H9 (cell line): ENCODE results near the gene UMAD1. TPM values are rescaled to one million over a fixed set of nuclear protein-coding genes. Genes with fewer than 3 reads are reported as not detected.

ENCODE experiments used
- DNase-seq: peaks from one replicate; pipeline ENCODE4 v3.0.0-alpha.2; 2017
- H2AFZ ChIP-seq: one replicate; pipeline ENCODE4 v1.6.1; 2013; ENCODE audit warnings: mild to moderate bottlenecking, low read length, control low read depth, moderate library complexity
- H2AK5ac ChIP-seq: 2 replicates; pipeline ENCODE4 v1.6.1; 2013; ENCODE audit warnings: low read length, control low read depth, mixed read lengths; ENCODE audit not compliant: insufficient read length
- H2BK120ac ChIP-seq: one replicate; pipeline ENCODE4 v1.6.1; 2013; ENCODE audit warnings: low read depth, mild to moderate bottlenecking, low read length, control low read depth, inconsistent platforms; ENCODE audit not compliant: poor library complexity, severe bottlenecking
- H2BK12ac ChIP-seq: 2 replicates; pipeline ENCODE4 v1.6.1; 2013; ENCODE audit warnings: low read length, control low read depth, mixed read lengths, low read depth; ENCODE audit not compliant: insufficient read length
- H2BK15ac ChIP-seq: 2 replicates; pipeline ENCODE4 v1.6.1; 2013; ENCODE audit warnings: low read depth, low read length, control low read depth
- H2BK20ac ChIP-seq: one replicate; pipeline ENCODE4 v1.6.1; 2013; ENCODE audit warnings: low read depth, mild to moderate bottlenecking, low read length, control low read depth, inconsistent platforms; ENCODE audit not compliant: poor library complexity, severe bottlenecking
- H2BK5ac ChIP-seq: 2 replicates; pipeline ENCODE4 v1.6.1; 2013; ENCODE audit warnings: low read length, control low read depth, mixed read lengths; ENCODE audit not compliant: insufficient read length
- H3K14ac ChIP-seq: 2 replicates; pipeline ENCODE4 v1.6.1; 2013; ENCODE audit warnings: low read length, control low read depth; ENCODE audit not compliant: insufficient read depth
- H3K18ac ChIP-seq: 2 replicates; pipeline ENCODE4 v1.6.1; 2013; ENCODE audit warnings: low read depth, mild to moderate bottlenecking, mixed read lengths, low read length, control low read depth; ENCODE audit not compliant: insufficient read length
- H3K23ac ChIP-seq: 2 replicates; pipeline ENCODE4 v1.6.1; 2013; ENCODE audit warnings: low read length, control low read depth, mixed read lengths, low read depth; ENCODE audit not compliant: insufficient read length
- H3K23me2 ChIP-seq: 2 replicates; pipeline ENCODE4 v1.6.1; 2013; ENCODE audit warnings: low read depth, mild to moderate bottlenecking, mixed read lengths, low read length, control low read depth; ENCODE audit not compliant: insufficient read length, poor library complexity, severe bottlenecking
- H3K27ac ChIP-seq: 2 replicates; pipeline ENCODE4 v1.5.1; 2013; ENCODE audit warnings: low read length, control low read depth, mixed read lengths, low read depth; ENCODE audit not compliant: insufficient read length
- H3K27me3 ChIP-seq: 2 replicates; pipeline ENCODE4 v1.6.1; 2013; ENCODE audit warnings: low read length, control low read depth, inconsistent platforms; ENCODE audit not compliant: insufficient read depth
- H3K4ac ChIP-seq: 2 replicates; pipeline ENCODE4 v1.6.1; 2013; ENCODE audit warnings: low read depth, mild to moderate bottlenecking, control low read depth, inconsistent platforms, low read length, moderate library complexity
- H3K4me1 ChIP-seq: 2 replicates; pipeline ENCODE4 v1.6.1; 2013; ENCODE audit warnings: low read length, control low read depth, inconsistent platforms; ENCODE audit not compliant: insufficient read depth
- H3K4me2 ChIP-seq: 2 replicates; pipeline ENCODE4 v1.6.1; 2013; ENCODE audit warnings: low read length, control low read depth, mixed read lengths; ENCODE audit not compliant: insufficient read length, insufficient read depth
- H3K56ac ChIP-seq: 2 replicates; pipeline ENCODE4 v1.6.1; 2013; ENCODE audit warnings: low read depth, mild to moderate bottlenecking, mixed read lengths, low read length, control low read depth; ENCODE audit not compliant: insufficient read length
- H3K79me1 ChIP-seq: 2 replicates; pipeline ENCODE4 v1.6.1; 2013; ENCODE audit warnings: low read depth, mild to moderate bottlenecking, moderate library complexity, low read length, control low read depth, inconsistent platforms; ENCODE audit not compliant: insufficient read depth, poor library complexity, severe bottlenecking
- H3K79me2 ChIP-seq: 2 replicates; pipeline ENCODE4 v1.6.1; 2013; ENCODE audit warnings: low read length, control low read depth, inconsistent platforms; ENCODE audit not compliant: insufficient read depth
- H3K9ac ChIP-seq: 2 replicates; pipeline ENCODE4 v1.6.1; 2013; ENCODE audit warnings: low read length, control low read depth, mixed read lengths; ENCODE audit not compliant: insufficient read length; ENCODE audit errors: extremely low read depth
- H3K9me3 ChIP-seq: one replicate; pipeline ENCODE4 v1.6.1; 2013; ENCODE audit warnings: low read depth, low read length, inconsistent platforms; ENCODE audit not compliant: control insufficient read depth
- H3T11ph ChIP-seq: one replicate; pipeline ENCODE4 v1.6.1; 2013; ENCODE audit warnings: mild to moderate bottlenecking, low read length, control low read depth, inconsistent platforms
- H4K20me1 ChIP-seq: one replicate; pipeline ENCODE4 v1.6.1; 2013; ENCODE audit not compliant: control insufficient read depth, insufficient read length, insufficient read depth
- H4K5ac ChIP-seq: 2 replicates; pipeline ENCODE4 v1.6.1; 2013; ENCODE audit warnings: low read depth, mild to moderate bottlenecking, mixed read lengths, low read length, control low read depth; ENCODE audit not compliant: insufficient read length
- H4K8ac ChIP-seq: replicated peaks from 2 replicates; pipeline ENCODE4 v1.6.1; 2013; ENCODE audit warnings: low read length, control low read depth, mixed read lengths, low read depth; ENCODE audit not compliant: insufficient read length
- H4K91ac ChIP-seq: 2 replicates; pipeline ENCODE4 v1.6.1; 2013; ENCODE audit warnings: low read depth, mild to moderate bottlenecking, moderate library complexity, mixed read lengths, low read length, control low read depth; ENCODE audit not compliant: insufficient read length
- H3K27ac Mint-ChIP-seq, 3 experiments: 2 replicates in 2 of 3; 3 replicates in 1 of 3; pipeline ENCODE4 v1.8.0; 2020 to 2021; ENCODE audit warnings: mixed read lengths in 3 of 3, mild to moderate bottlenecking in 1 of 3, moderate library complexity in 1 of 3
- H3K27me3 Mint-ChIP-seq: 2 replicates; pipeline ENCODE4 v1.8.0; 2021; ENCODE audit warnings: low read depth, mild to moderate bottlenecking, moderate library complexity, mixed read lengths
- H3K36me3 Mint-ChIP-seq, 3 experiments: 2 replicates in 2 of 3; 3 replicates in 1 of 3; pipeline ENCODE4 v1.8.0; 2020 to 2021; ENCODE audit warnings: low read depth in 3 of 3, mixed read lengths in 3 of 3; ENCODE audit not compliant: insufficient read depth in 1 of 3
- H3K4me1 Mint-ChIP-seq, 2 experiments: 2 replicates each; pipeline ENCODE4 v1.8.0; 2020; ENCODE audit warnings: mixed read lengths in 2 of 2
- H3K4me3 Mint-ChIP-seq, 2 experiments: 2 replicates in 1 of 2; 3 replicates in 1 of 2; pipeline ENCODE4 v1.8.0; 2020 to 2021; ENCODE audit warnings: mild to moderate bottlenecking in 2 of 2, mixed read lengths in 2 of 2, moderate library complexity in 1 of 2
- H3K9me3 Mint-ChIP-seq, 2 experiments: 2 replicates in 1 of 2; 3 replicates in 1 of 2; pipeline ENCODE4 v1.8.0; 2020; ENCODE audit warnings: mild to moderate bottlenecking in 2 of 2, mixed read lengths in 2 of 2, moderate library complexity in 1 of 2
- CTCF ChIP-seq: fragments of 200-600 bp; sonication (generic); conservative IDR thresholded peaks from 3 replicates; pipeline ENCODE4 v1.8.0; 2021; ENCODE audit warnings: antibody characterized with exemption, mild to moderate bottlenecking
- WGBS: extraction: QIAGEN DNeasy Blood & Tissue Kit; methylation state at CpG from one replicate; pipeline ENCODE4 v1.1.7; 2013; ENCODE audit warnings: missing lambda C conversion rate, low lambda C conversion rate, mixed read lengths; ENCODE audit not compliant: insufficient read length; ENCODE audit errors: extremely low coverage; 5-methylcytosine and 5-hydroxymethylcytosine counted together
- total RNA-seq: library from RNA; stranded (reverse); gene quantifications from 2 replicates; pipeline ENCODE4 v1.2.1, GENCODE V29; 2021

The UMAD1 gene
- total RNA-seq, 1 experiment from 2014 or later, result 8.9 TPM

DNA sequence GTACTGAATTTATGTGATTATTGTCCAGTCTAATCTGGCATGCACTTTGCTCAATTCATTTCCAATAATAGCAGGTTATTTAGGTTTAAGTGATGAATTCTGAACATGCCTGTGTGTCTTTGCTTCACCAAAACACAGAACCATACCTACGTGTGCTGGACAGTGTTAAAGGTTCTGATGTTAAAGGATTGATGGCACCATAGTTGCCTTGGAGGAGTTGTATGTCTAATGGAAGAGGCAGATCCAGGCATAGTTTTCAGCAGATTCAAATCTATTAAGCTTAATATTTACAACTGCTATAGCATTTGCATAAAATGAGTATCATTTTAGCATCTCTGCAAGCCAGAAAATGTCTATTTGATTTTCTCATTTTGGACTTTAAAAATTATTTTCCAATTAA lies 28.0 kb upstream of the UMAD1 start:
- H3K9ac ChIP-seq, result no peak overlapping the region
- H3K4me1 Mint-ChIP-seq, result no peaks in the 10 kb centered on the region
- no peaks in the 10 kb centered on the region for H3K23me2 ChIP-seq
- H3K56ac ChIP-seq, result no peak overlapping the region
- no CpG with 5 or more reads among the region's 1 CpG for WGBS
- no peak overlapping the region for H3K4ac ChIP-seq
- H2BK5ac ChIP-seq, result no peak overlapping the region
- H2BK15ac ChIP-seq, result no peak overlapping the region
- TF ChIP-seq CTCF, result no peak
- H3K36me3 Mint-ChIP-seq, result peaks cover 0 to 5% (median 4%) of the 10 kb centered on the region in 3 experiments; a peak in 5 of 7 replicates
- H4K91ac ChIP-seq, result no peak overlapping the region
- H3K27me3 ChIP-seq, result no peaks in the 10 kb centered on the region
- no peaks in the 10 kb centered on the region for H3K27me3 Mint-ChIP-seq
- H2BK20ac ChIP-seq, result no peak overlapping the region
- no peak overlapping the region for H3K23ac ChIP-seq
- no peak overlapping the region for H3K4me2 ChIP-seq
- no peak overlapping the region for H3T11ph ChIP-seq
- no peaks in the 10 kb centered on the region for H3K9me3 Mint-ChIP-seq
- H3K14ac ChIP-seq, result no peak overlapping the region
- no peak overlapping the region for H3K27ac ChIP-seq
- no peaks in the 10 kb centered on the region for H3K9me3 ChIP-seq
- no peak overlapping the region for H2AK5ac ChIP-seq
- no peak overlapping the region for H3K4me3 Mint-ChIP-seq
- H4K8ac ChIP-seq, result no peak overlapping the region
- no peak overlapping the region for H4K5ac ChIP-seq
- H3K79me1 ChIP-seq, result no peaks in the 10 kb centered on the region
- no peak for DNase-seq
- no peaks in the 10 kb centered on the region for H4K20me1 ChIP-seq
- H3K79me2 ChIP-seq, result no peaks in the 10 kb centered on the region
- H2AFZ ChIP-seq, result no peak overlapping the region
- no peak overlapping the region for H3K18ac ChIP-seq
- no peaks in the 10 kb centered on the region for H3K4me1 ChIP-seq
- no peak overlapping the region for H2BK120ac ChIP-seq
- no peak overlapping the region for H2BK12ac ChIP-seq
- no peak overlapping the region for H3K27ac Mint-ChIP-seq
